Ovary (tissue), 9 donors: ENCODE measurements around the gene MDFI. TPM values are rescaled to one million over a fixed set of nuclear protein-coding genes. Genes with fewer than 3 reads are reported as not detected.

Source experiments
- DNase-seq, 5 donors: peaks; one replicate each; pipeline ENCODE4 v3.0.0-alpha.2; 2019 to 2020
- H3K27ac ChIP-seq, 2 donors: fragments of 200-600 bp; one replicate each; pipeline versions ENCODE4 v1.5.1 to v1.8.0; 2019 to 2022
- H3K27me3 ChIP-seq: fragments of 200-600 bp; one replicate; pipeline ENCODE4 v1.8.0; 2022
- H3K36me3 ChIP-seq: fragments of 200-600 bp; sonication (generic); one replicate; pipeline ENCODE4 v1.5.1; 2019
- H3K4me1 ChIP-seq: one replicate; pipeline ENCODE4 v1.8.1; 2013; ENCODE audit warnings: mild to moderate bottlenecking, moderate library complexity; ENCODE audit not compliant: insufficient read depth
- H3K4me3 ChIP-seq: fragments of 200-600 bp; sonication (generic); one replicate; pipeline ENCODE4 v1.5.1; 2017
- H3K9me3 ChIP-seq, 2 donors: fragments of 200-600 bp in 1 of 2; sonication (generic) in 1 of 2; one replicate each; pipeline versions ENCODE4 v1.5.1 to v1.8.1; 2013 to 2019; ENCODE audit warnings: mild to moderate bottlenecking in 1 of 2, moderate library complexity in 1 of 2
- CTCF ChIP-seq, 3 donors: fragments of 450-650 bp in 2 of 3; fragments of 200-600 bp in 1 of 3; IDR thresholded peaks; one replicate each; pipeline versions ENCODE4 v1.5.1 to v1.8.0; 2016 to 2022; ENCODE audit warnings: antibody characterized with exemption in 3 of 3, mild to moderate bottlenecking in 1 of 3
- EP300 ChIP-seq: sonication (generic); formaldehyde crosslinking; IDR thresholded peaks from one replicate; pipeline ENCODE4 v1.6.1; 2017; ENCODE audit warnings: antibody characterized with exemption
- POLR2A ChIP-seq: fragments of 450-650 bp; IDR thresholded peaks from one replicate; pipeline ENCODE4 v1.6.1; 2017; ENCODE audit warnings: antibody characterized with exemption, mild to moderate bottlenecking, moderate library complexity
- WGBS, 3 donors: extraction: QIAGEN DNeasy Blood & Tissue Kit in 1 of 3; methylation state at CpG; one replicate each; pipeline versions ENCODE4 v1.1.5 to v1.1.7; 2013 to 2017; 5-methylcytosine and 5-hydroxymethylcytosine counted together
- intact Hi-C, 4 donors: fragments of 100-400 bp; cut with DNase I; formaldehyde crosslinking; loops; one replicate each; pipeline versions ENCODE4 v1.11.0 to v1.15.1; 2022 to 2023
- polyA plus RNA-seq, 2 donors: library from polyadenylated mRNA; stranded (reverse); fragments of 200-250 nt in 1 of 2; fragments of 350-450 nt in 1 of 2; fragmentation: Illumina TruSeq in 1 of 2; extraction: RNeasy Lipid Tissue Mini Kit (QIAGEN cat#74804) in 1 of 2; gene quantifications; one replicate each; pipeline ENCODE4 v1.2.3, GENCODE V29; 2013 to 2014
- total RNA-seq, 7 donors: library from RNA; depleted of rRNA in 2 of 7; stranded (reverse); fragments of >200 nt in 2 of 7; fragmentation: NEBNext Ultra II Directional in 3 of 7; extraction: Animal tissue kit (Norgen Biotek cat#: 25700) in 3 of 7; gene quantifications; one replicate each; pipeline versions ENCODE4 v1.1.0 to v1.2.4, GENCODE V29; 2016 to 2023
- donor health status: DM: no; HTN: no; CAD: no; lungs with moderate emphysema.
- donor health status: DM: no; HTN: no; CAD: no.
- donor health status: Bipolar disorder and iron deficiency.
- donor health status: DM: yes; HTN: yes; CAD: no.
- donor health status: DM: no; HTN: no; CAD: no.
- donor health status: DM: yes; HTN: yes; CAD: no.

MDFI gene
- total and polyA plus RNA-seq, 9 donors: 3.8 to 24.4 (median 20.4) TPM

DNA sequence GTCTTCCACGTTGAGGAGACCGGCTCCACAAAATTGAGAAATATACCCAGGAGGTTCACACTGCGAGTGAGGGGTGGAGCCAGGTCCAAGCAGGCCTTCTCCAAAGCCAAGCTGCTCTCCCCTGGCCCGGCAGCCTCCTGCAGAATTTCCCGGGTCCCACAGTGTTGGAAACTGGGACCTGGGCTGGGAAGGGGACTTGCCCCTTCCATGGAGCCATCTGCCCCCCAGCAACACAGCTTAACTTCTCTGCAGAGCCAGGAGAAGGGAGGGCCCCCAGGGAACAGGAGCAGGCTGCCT lies 35.4 kb downstream of the MDFI start:
- peak in 1 of 5 donors; percentile 22 for DNase-seq
- Histone ChIP-seq H3K27ac (no peak overlapping the region), H3K4me1 (no peaks in the 10 kb centered on the region), H3K4me3 (no peak overlapping the region), H3K27me3 (no peaks in the 10 kb centered on the region), H3K9me3 (no peaks in the 10 kb centered on the region), H3K36me3 (no peaks in the 10 kb centered on the region)
- TF ChIP-seq CTCF (IDR thresholded peaks at IDR 0.05) (no peak), POLR2A (no peak), EP300 (no peak)
- intact Hi-C loops: loop anchor here in 1 of 4 donors (10.0 kb wide), 1 partner anchor 249 kb away; no protein-coding TSS in a partner anchor
- 66 to 72% (median 70%) methylated on average over 5 of the region's 5 CpGs for WGBS, 3 donors

DNA sequence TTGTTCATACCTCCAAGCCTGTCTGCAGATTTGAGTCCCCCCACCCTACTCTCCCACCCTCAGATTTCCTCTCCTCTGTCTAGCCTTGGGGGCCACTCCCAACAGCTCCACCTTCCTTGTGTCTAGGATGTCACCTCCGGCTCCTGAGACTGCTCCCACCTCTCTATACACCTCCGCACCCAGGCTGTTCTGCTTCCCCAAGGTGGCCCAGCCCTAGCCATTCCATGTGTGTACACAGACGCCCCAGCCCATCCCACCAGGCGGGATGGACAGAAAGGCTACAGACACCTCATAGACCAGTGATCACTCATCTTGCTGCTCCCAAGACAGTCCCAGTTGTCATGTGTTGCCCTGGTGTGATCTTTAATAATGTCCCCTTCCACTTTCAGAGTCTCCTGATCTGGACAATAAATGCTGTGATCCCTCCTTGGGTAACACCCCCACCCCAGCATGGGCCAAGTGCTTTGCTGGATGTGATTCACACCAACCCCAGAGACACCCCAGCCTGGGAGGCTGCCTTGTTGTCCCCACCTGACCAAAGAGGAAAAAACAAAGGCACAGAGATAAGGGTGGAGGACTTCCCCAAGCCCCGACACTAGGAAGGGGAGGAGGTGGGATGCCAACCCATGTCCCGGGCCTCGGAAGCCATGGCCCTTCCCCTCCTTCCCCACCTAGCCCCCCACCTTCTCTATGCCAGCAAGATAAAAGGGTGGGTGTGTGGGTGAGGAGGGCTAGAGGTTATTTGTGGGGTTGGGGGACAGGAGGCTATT lies 36.1 kb downstream of the MDFI start:
- Histone ChIP-seq H3K36me3 (no peaks in the 10 kb centered on the region), H3K27ac (no peak overlapping the region), H3K4me3 (no peak overlapping the region), H3K4me1 (no peaks in the 10 kb centered on the region), H3K9me3 (no peaks in the 10 kb centered on the region), H3K27me3 (no peaks in the 10 kb centered on the region)
- 84 to 90% (median 85%) methylated on average over 7 of the region's 7 CpGs for WGBS, 3 donors
- peak in 1 of 5 donors; percentile 14 for DNase-seq
- intact Hi-C loops: loop anchor here in 1 of 4 donors (10.0 kb wide), 1 partner anchor 250 kb away; no protein-coding TSS in a partner anchor
- no peak for TF ChIP-seq EP300
- TF ChIP-seq POLR2A: no peak
- TF ChIP-seq CTCF (IDR thresholded peaks at IDR 0.05): no peak

DNA sequence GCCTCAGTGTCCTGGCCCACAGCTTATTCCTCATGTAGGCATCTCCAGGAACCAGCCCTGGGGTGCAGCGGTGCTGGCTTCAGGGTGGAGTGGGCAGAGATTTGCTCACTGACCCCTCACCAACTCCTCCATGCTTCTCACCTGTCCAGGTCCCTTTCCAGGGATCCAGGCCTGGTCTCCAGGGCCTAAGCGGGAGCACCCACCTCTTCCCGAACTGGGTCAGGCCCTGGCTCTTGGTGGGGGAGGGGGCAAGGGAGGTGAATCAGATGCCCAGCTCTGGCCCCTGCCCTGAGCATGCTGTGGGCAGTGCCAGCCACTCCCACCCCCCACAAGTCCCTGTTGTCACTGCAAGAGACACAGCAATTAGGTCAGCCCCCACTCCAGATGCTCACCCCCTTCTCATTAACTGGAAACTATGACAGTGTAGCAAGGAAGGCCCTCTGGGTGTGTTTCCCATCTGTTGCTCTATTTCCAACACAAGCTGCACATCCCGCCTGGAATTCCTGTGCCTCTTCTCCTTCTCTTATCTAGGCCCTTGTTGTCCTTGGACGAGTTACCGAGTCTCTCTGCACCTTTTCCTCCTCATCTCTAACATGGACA lies 37.0 kb downstream of the MDFI start:
- no peaks in the 10 kb centered on the region for H3K36me3 ChIP-seq
- 54 to 69% (median 59%) methylated on average over 4 to 6 of the region's 6 CpGs for WGBS, 3 donors
- no peak for DNase-seq
- H3K27ac ChIP-seq: no peak overlapping the region
- intact Hi-C loops: loop anchor here in 1 of 4 donors (10.0 kb wide), 1 partner anchor 250 kb away; no protein-coding TSS in a partner anchor
- H3K4me3 ChIP-seq: no peak overlapping the region
- TF ChIP-seq EP300 (no peak), POLR2A (no peak), CTCF (IDR thresholded peaks at IDR 0.05) (no peak)
- H3K4me1 ChIP-seq: no peaks in the 10 kb centered on the region
- H3K9me3 ChIP-seq: no peaks in the 10 kb centered on the region
- no peaks in the 10 kb centered on the region for H3K27me3 ChIP-seq

- Histone ChIP-seq H3K27ac (no peak overlapping the region), H3K36me3 (no peaks in the 10 kb centered on the region), H3K27me3 (no peaks in the 10 kb centered on the region), H3K4me3 (no peak overlapping the region), H3K9me3 (no peaks in the 10 kb centered on the region), H3K4me1 (no peaks in the 10 kb centered on the region)
- DNase-seq: no peak
- intact Hi-C loops: loop anchor here in 1 of 4 donors (10.0 kb wide), 1 partner anchor 251 kb away; no protein-coding TSS in a partner anchor
- WGBS, 3 donors: 86 to 92% (median 87%) methylated on average over 6 of the region's 6 CpGs
- TF ChIP-seq EP300: no peak
- no peak for TF ChIP-seq CTCF (IDR thresholded peaks at IDR 0.05)
- TF ChIP-seq POLR2A: no peak
These were observed 37.7 kb downstream of the MDFI start for GRCh38 chr6:41675992-41676391.
